Gastroesophageal sphincter (tissue), 4 donors: Measurements from ENCODE around the gene MIER1. TPM values are rescaled to one million over a fixed set of nuclear protein-coding genes. Genes with fewer than 3 reads are reported as not detected.
A peak's percentile ranks its signal among the peaks of the same experiment; 100 is the strongest.

Experiments
- ATAC-seq: fragments of 150-250 bp; one replicate; pipeline ENCODE4 v1.9.1; 2016; ENCODE audit warnings: mild to moderate bottlenecking, moderate library complexity
- H3K27ac ChIP-seq, 4 donors: fragments of 200-600 bp; sonication (generic) in 3 of 4; 1 replicate in 3 of 4; 2 replicates in 1 of 4; pipeline ENCODE4 v1.5.1; 2016 to 2019
- H3K27me3 ChIP-seq: fragments of 200-600 bp; sonication (generic); one replicate; pipeline ENCODE4 v1.5.1; 2019
- H3K36me3 ChIP-seq, 2 donors: fragments of 200-600 bp; sonication (generic); one replicate each; pipeline ENCODE4 v1.5.1; 2019; ENCODE audit warnings: control low read depth in 1 of 2
- H3K4me1 ChIP-seq, 3 donors: fragments of 200-600 bp; sonication (generic); 1 replicate in 2 of 3; 2 replicates in 1 of 3; pipeline ENCODE4 v1.5.1; 2016 to 2019; ENCODE audit warnings: control low read depth in 2 of 3
- H3K4me3 ChIP-seq, 2 donors: fragments of 200-600 bp; sonication (generic); one replicate each; pipeline ENCODE4 v1.5.1; 2019; ENCODE audit warnings: mild to moderate bottlenecking in 1 of 2, moderate library complexity in 1 of 2
- H3K9me3 ChIP-seq, 3 donors: fragments of 200-600 bp; sonication (generic); one replicate each; pipeline ENCODE4 v1.5.1; 2017 to 2019; ENCODE audit warnings: control low read depth in 2 of 3
- CTCF ChIP-seq, 4 experiments: fragments of 200-600 bp in 2 of 4; fragments of 450-650 bp in 2 of 4; sonication (generic) in 1 of 4; IDR thresholded peaks; one replicate each; pipeline ENCODE4 v1.5.1; 2017 to 2019; ENCODE audit warnings: antibody characterized with exemption in 4 of 4, mild to moderate bottlenecking in 2 of 4, moderate library complexity in 2 of 4
- EP300 ChIP-seq: sonication (generic); formaldehyde crosslinking; IDR thresholded peaks from one replicate; pipeline ENCODE4 v1.6.1; 2017; ENCODE audit warnings: antibody characterized with exemption, mild to moderate bottlenecking
- POLR2A ChIP-seq, 2 donors: fragments of 450-650 bp; IDR thresholded peaks; one replicate each; pipeline ENCODE4 v1.6.1; 2017; ENCODE audit warnings: antibody characterized with exemption in 2 of 2, mild to moderate bottlenecking in 2 of 2, moderate library complexity in 1 of 2
- POLR2AphosphoS5 ChIP-seq: sonication (generic); formaldehyde crosslinking; IDR thresholded peaks from one replicate; pipeline ENCODE4 v1.6.1; 2017; ENCODE audit warnings: antibody characterized with exemption
- WGBS, 2 donors: methylation state at CpG; one replicate each; pipeline ENCODE4 v1.1.5; 2018; ENCODE audit warnings: low coverage in 1 of 2; 5-methylcytosine and 5-hydroxymethylcytosine counted together
- total RNA-seq, 4 donors: library from RNA; depleted of rRNA; stranded (reverse); fragments of >200 nt; gene quantifications; one replicate each; pipeline ENCODE4 v1.1.0, GENCODE V29; 2016

The MIER1 gene
- total RNA-seq, 4 donors from 2014 or later = 53.2 to 65.6 (median 57.6) TPM

- H3K9me3 ChIP-seq = no peaks in the 10 kb centered on the region
- no peak overlapping the region for H3K27ac ChIP-seq
- TF ChIP-seq POLR2AphosphoS5 = no peak
- no peak for TF ChIP-seq POLR2A (IDR thresholded peaks at IDR 0.05)
- no peak for TF ChIP-seq EP300
- TF ChIP-seq CTCF (IDR thresholded peaks at IDR 0.05) = no peak
- no peaks in the 10 kb centered on the region for H3K27me3 ChIP-seq
- H3K4me3 ChIP-seq = no peak overlapping the region
- peaks cover 0 to 26% of the 10 kb centered on the region in 2 donors for H3K36me3 ChIP-seq
- 71 to 86% methylated on average over 1 of the region's 1 CpG for WGBS, 2 donors
- peaks cover 0 to 38% (median 3%) of the 10 kb centered on the region in 3 donors for H3K4me1 ChIP-seq
- ATAC-seq = no peak
These were observed 79.4 kb downstream of the MIER1 start for GRCh38 chr1:67004176-67004575.

- Histone ChIP-seq H3K9me3 (no peaks in the 10 kb centered on the region), H3K4me1 (peaks cover 0 to 30% (median 3%) of the 10 kb centered on the region in 3 donors), H3K27ac (no peak overlapping the region), H3K4me3 (no peak overlapping the region), H3K27me3 (no peaks in the 10 kb centered on the region), H3K36me3 (peaks cover 0 to 31% of the 10 kb centered on the region in 2 donors)
- 89 to 93% methylated on average over 4 to 8 of the region's 8 CpGs for WGBS, 2 donors
- TF ChIP-seq CTCF (IDR thresholded peaks at IDR 0.05) = no peak
- TF ChIP-seq POLR2AphosphoS5 = no peak
- no peak for TF ChIP-seq EP300
- no peak for TF ChIP-seq POLR2A (IDR thresholded peaks at IDR 0.05)
- no peak for ATAC-seq
These were observed 80.3 kb downstream of the MIER1 start for GRCh38 chr1:67005068-67005467.

GRCh38 chr1:67009792-67010191, 85.0 kb downstream of the MIER1 start:
- ATAC-seq = no peak
- peaks cover 0 to 28% of the 10 kb centered on the region in 2 donors for H3K36me3 ChIP-seq
- 81 to 98% methylated on average over 3 of the region's 3 CpGs for WGBS, 2 donors
- no peak overlapping the region for H3K4me3 ChIP-seq
- no peaks in the 10 kb centered on the region for H3K9me3 ChIP-seq
- H3K27me3 ChIP-seq = no peaks in the 10 kb centered on the region
- H3K27ac ChIP-seq = no peak overlapping the region
- no peaks in the 10 kb centered on the region for H3K4me1 ChIP-seq
- TF ChIP-seq CTCF (IDR thresholded peaks at IDR 0.05) (no peak), POLR2A (IDR thresholded peaks at IDR 0.05) (no peak), POLR2AphosphoS5 (no peak), EP300 (no peak)

- Histone ChIP-seq H3K27me3 (no peaks in the 10 kb centered on the region), H3K4me1 (peaks cover 0 to 20% (median 0%) of the 10 kb centered on the region in 3 donors), H3K4me3 (no peak overlapping the region), H3K27ac (no peak overlapping the region), H3K36me3 (peaks cover 0 to 21% of the 10 kb centered on the region in 2 donors), H3K9me3 (no peaks in the 10 kb centered on the region)
- TF ChIP-seq POLR2A (IDR thresholded peaks at IDR 0.05) (no peak), EP300 (no peak), POLR2AphosphoS5 (no peak), CTCF (IDR thresholded peaks at IDR 0.05) (no peak)
- 8 to 26% methylated on average over 2 of the region's 2 CpGs for WGBS, 2 donors
- no peak for ATAC-seq
These were observed 88.8 kb downstream of the MIER1 start for GRCh38 chr1:67013573-67013972.

- peak overlapping the region; percentile 47 to 77 (median 68) for H3K27ac ChIP-seq
- no peak for ATAC-seq
- WGBS, 2 donors = 53 to 83% methylated on average over 1 to 2 of the region's 2 CpGs
These were observed 93.8 kb downstream of the MIER1 start for GRCh38 chr1:67018574-67018973.

More at GRCh38 chr1:67018574-67018973, 93.8 kb downstream of the MIER1 start:
- Histone ChIP-seq H3K4me3 (no peak overlapping the region), H3K9me3 (no peaks in the 10 kb centered on the region), H3K27me3 (no peaks in the 10 kb centered on the region), H3K36me3 (peaks cover 0 to 5% of the 10 kb centered on the region in 2 donors), H3K4me1 (peaks cover 7 to 55% (median 20%) of the 10 kb centered on the region in 3 donors)
- no peak for TF ChIP-seq POLR2AphosphoS5
- no peak for TF ChIP-seq EP300
- TF ChIP-seq CTCF (IDR thresholded peaks at IDR 0.05) = no peak
- TF ChIP-seq POLR2A (IDR thresholded peaks at IDR 0.05) = no peak
